Measurements from ENCODE around the gene STXBP5.

- no peak for TF ChIP-seq CTCF (conservative IDR thresholded peaks at IDR 0.05; ENCODE audit: low read depth, low read length)
- TF ChIP-seq USF2 (IDR thresholded peaks at IDR 0.05; ENCODE audit: low read depth, low read length), result no peak
- TF ChIP-seq MXI1 (IDR thresholded peaks at IDR 0.05; ENCODE audit: borderline replicate concordance, low read depth, low read length), result no peak; the same call in 1 of the 2 replicates
Observed at GRCh38 chr6:147203311-147204059, 732 bp upstream of the STXBP5 start.

Data from IMR-90 (cell line).